HG03097 (cell line): ENCODE data around the gene RAB44.
"Not testable (repeated sequence)": the region's sequence is repeated elsewhere in the genome, so short reads cannot be mapped to it uniquely, and the experiment has no call there.

Source experiments
- ATAC-seq: cut with Tn5 transposase; IDR thresholded peaks from one replicate; pipeline ENCODE4 v1.9.1; 2021; ENCODE audit not compliant: unreplicated experiment, low FRiP score

The RAB44 gene

GRCh38 chr6:36697481-36697903 lies at the start of gene RAB44:
Gene RAB44 (plus strand): TSS chr6:36697826. CDS start chr6:36704236, 6,410 bp downstream.
- no peak for ATAC-seq

- ATAC-seq: no peak
Observed at GRCh38 chr6:36649086-36649485, 48.5 kb upstream of the RAB44 start.

- ATAC-seq: no peak
Observed at GRCh38 chr6:36649701-36650484, 47.7 kb upstream of the RAB44 start.

GRCh38 chr6:36650848-36651478 lies 46.7 kb upstream of the RAB44 start:
- no peak for ATAC-seq

- no peak for ATAC-seq
Observed at GRCh38 chr6:36651659-36652379, 45.8 kb upstream of the RAB44 start.

- ATAC-seq: not testable (repeated sequence)
Observed at GRCh38 chr6:36654469-36654868, 43.2 kb upstream of the RAB44 start.

- ATAC-seq: no peak
Observed at GRCh38 chr6:36655085-36655724, 42.4 kb upstream of the RAB44 start.

- ATAC-seq: no peak
Observed at GRCh38 chr6:36656441-36656840, 41.2 kb upstream of the RAB44 start.

GRCh38 chr6:36657271-36657670 lies 40.4 kb upstream of the RAB44 start:
- no peak for ATAC-seq

- ATAC-seq: no peak
Observed at GRCh38 chr6:36657942-36658544, 39.6 kb upstream of the RAB44 start.

GRCh38 chr6:36659271-36659670 lies 38.4 kb upstream of the RAB44 start:
- no peak for ATAC-seq

GRCh38 chr6:36660771-36661471 lies 36.7 kb upstream of the RAB44 start:
- ATAC-seq: no peak

GRCh38 chr6:36662380-36662779 lies 35.2 kb upstream of the RAB44 start:
- no peak for ATAC-seq

GRCh38 chr6:36662827-36663256 lies 34.8 kb upstream of the RAB44 start:
- no peak for ATAC-seq

- no peak for ATAC-seq
Observed at GRCh38 chr6:36663504-36664446, 33.9 kb upstream of the RAB44 start.

- no peak for ATAC-seq
Observed at GRCh38 chr6:36665180-36665579, 32.4 kb upstream of the RAB44 start.

- no peak for ATAC-seq
Observed at GRCh38 chr6:36666287-36666686, 31.3 kb upstream of the RAB44 start.

- no peak for ATAC-seq
Observed at GRCh38 chr6:36666826-36667591, 30.6 kb upstream of the RAB44 start.
